Caco-2 (cell line): ENCODE measurements around the gene RUFY3. TPM values are rescaled to one million over a fixed set of nuclear protein-coding genes. Genes with fewer than 3 reads are reported as not detected.

Experiments used
- BruUV-seq: library from RNA; stranded (reverse); fragments of 400-500 nt; replicated peaks from 2 replicates; lab custom pipeline; 2021; lab: Mats Ljungman, UMichigan
- CTCF ChIA-PET: fragments of 300-600 bp; sonication (Branson Sonifier 250); formaldehyde crosslinking; loops from one replicate; lab custom pipeline; 2022; ENCODE audit warnings: antibody characterized with exemption; lab: Charles Lee
- POLR2A ChIA-PET: fragments of 300-600 bp; sonication (Branson Sonifier 250); formaldehyde crosslinking; loops from one replicate; lab custom pipeline; 2022; ENCODE audit warnings: antibody characterized with exemption; lab: Charles Lee
- DNase-seq, 2 experiments: peaks; one replicate each; pipeline versions ENCODE4 v3.0.0 to v3.0.0-alpha.2; 2020 to 2022
- H3K27me3 ChIP-seq: replicated peaks from 2 replicates; pipeline ENCODE4 v1.6.0; 2011; ENCODE audit warnings: low read length; ENCODE audit not compliant: control insufficient read depth, insufficient read depth
- H3K36me3 ChIP-seq: 2 replicates; pipeline ENCODE4 v1.5.1; 2011; ENCODE audit warnings: low read length; ENCODE audit not compliant: control insufficient read depth, insufficient read depth
- H3K4me1 ChIP-seq: fragments of 250-450 bp; sonication (Bioruptor Pico); 2 replicates; pipeline ENCODE4 v1.5.1; 2020; ENCODE audit warnings: mild to moderate bottlenecking
- H3K4me3 ChIP-seq: 2 replicates; pipeline ENCODE4 v1.5.1; 2011; ENCODE audit warnings: low read depth, mild to moderate bottlenecking, control low read depth, low read length
- H3K9me3 ChIP-seq: fragments of 250-450 bp; sonication (Bioruptor Pico); 2 replicates; pipeline ENCODE4 v1.5.1; 2020; ENCODE audit warnings: mild to moderate bottlenecking, moderate library complexity
- H3K27ac Mint-ChIP-seq: one replicate; pipeline ENCODE4 v1.8.0; 2022; ENCODE audit warnings: mixed read lengths; ENCODE audit not compliant: unreplicated experiment
- H3K27me3 Mint-ChIP-seq: one replicate; pipeline ENCODE4 v1.8.0; 2022; ENCODE audit warnings: mixed read lengths; ENCODE audit not compliant: insufficient read depth, unreplicated experiment
- H3K36me3 Mint-ChIP-seq: one replicate; pipeline ENCODE4 v1.8.0; 2022; ENCODE audit warnings: mild to moderate bottlenecking, mixed read lengths; ENCODE audit not compliant: insufficient read depth, unreplicated experiment
- H3K4me1 Mint-ChIP-seq: one replicate; pipeline ENCODE4 v1.8.0; 2022; ENCODE audit warnings: low read depth, mixed read lengths; ENCODE audit not compliant: unreplicated experiment
- H3K4me3 Mint-ChIP-seq: one replicate; pipeline ENCODE4 v1.8.0; 2022; ENCODE audit warnings: mild to moderate bottlenecking, moderate library complexity, mixed read lengths; ENCODE audit not compliant: unreplicated experiment
- H3K9me3 Mint-ChIP-seq: one replicate; pipeline ENCODE4 v1.8.0; 2022; ENCODE audit warnings: mixed read lengths; ENCODE audit not compliant: unreplicated experiment
- CTCF ChIP-seq, 2 experiments: fragments of 200-600 bp in 1 of 2; IDR thresholded peaks; 1 replicate in 1 of 2; 2 replicates in 1 of 2; pipeline versions ENCODE4 v1.5.1 to v1.8.0; 2011 to 2022; ENCODE audit warnings: antibody characterized with exemption in 1 of 2, control low read depth in 1 of 2, inconsistent platforms in 1 of 2, low read depth in 1 of 2, low read length in 1 of 2, mild to moderate bottlenecking in 1 of 2, moderate library complexity in 1 of 2; ENCODE audit not compliant: insufficient read depth in 1 of 2, severe bottlenecking in 1 of 2, unreplicated experiment in 1 of 2
- intact Hi-C: fragments of 100-400 bp; cut with micrococcal nuclease; formaldehyde crosslinking; loops from one replicate; pipeline ENCODE4 v1.10.0; 2022; ENCODE audit not compliant: unreplicated experiment
- total RNA-seq: library from RNA; stranded (reverse); gene quantifications from 2 replicates; pipeline ENCODE4 v1.2.3, GENCODE V29; 2022

Gene RUFY3
- total RNA-seq, 1 experiment from 2014 or later: 36.6 TPM

- no peak for DNase-seq
- Histone ChIP-seq H3K4me1 (no peaks in the 10 kb centered on the region), H3K4me3 (no peak overlapping the region), H3K27me3 (no peaks in the 10 kb centered on the region), H3K9me3 (no peaks in the 10 kb centered on the region), H3K36me3 (no peaks in the 10 kb centered on the region)
- intact Hi-C loops: no loop called here
- Mint-ChIP-seq H3K27me3 (no peaks in the 10 kb centered on the region), H3K27ac (no peak overlapping the region), H3K36me3 (peaks cover 7% of the 10 kb centered on the region), H3K4me1 (no peaks in the 10 kb centered on the region), H3K4me3 (no peak overlapping the region), H3K9me3 (no peaks in the 10 kb centered on the region)
- CTCF ChIA-PET: interaction anchor here (0.6 kb wide), 1 partner anchor 67 kb away, joined by 3 read pairs; no protein-coding TSS in a partner anchor
- TF ChIP-seq CTCF (IDR thresholded peaks at IDR 0.05; ENCODE audit: insufficient read depth in 1 of 2, low read depth in 1 of 2, low read length in 1 of 2, severe bottlenecking in 1 of 2, unreplicated experiment in 1 of 2): no peak
- BruUV-seq: no TSS peak
- POLR2A ChIA-PET: no interaction called here
Observed at GRCh38 chr4:70754470-70754869, 32.7 kb downstream of the RUFY3 start.

GRCh38 chr4:70754990-70755688 is 33.4 kb downstream of the RUFY3 start:
- TF ChIP-seq CTCF (IDR thresholded peaks at IDR 0.05; ENCODE audit: insufficient read depth in 1 of 2, low read depth in 1 of 2, low read length in 1 of 2, severe bottlenecking in 1 of 2, unreplicated experiment in 1 of 2): no peak
- Mint-ChIP-seq H3K36me3 (peaks cover 7% of the 10 kb centered on the region), H3K4me1 (no peaks in the 10 kb centered on the region), H3K9me3 (no peaks in the 10 kb centered on the region), H3K27me3 (no peaks in the 10 kb centered on the region), H3K4me3 (no peak overlapping the region), H3K27ac (no peak overlapping the region)
- ChIA-PET POLR2A (no interaction called here), CTCF (no interaction called here)
- intact Hi-C loops: no loop called here
- H3K27me3 ChIP-seq: no peaks in the 10 kb centered on the region
- H3K9me3 ChIP-seq: no peaks in the 10 kb centered on the region
- no peaks in the 10 kb centered on the region for H3K4me1 ChIP-seq
- no peak overlapping the region for H3K4me3 ChIP-seq
- H3K36me3 ChIP-seq: no peaks in the 10 kb centered on the region
- BruUV-seq: no TSS peak
- DNase-seq: no peak

- no peak overlapping the region for H3K27ac Mint-ChIP-seq
- POLR2A ChIA-PET: no interaction called here
Observed at GRCh38 chr4:70759126-70759525, 37.4 kb downstream of the RUFY3 start.

More at GRCh38 chr4:70759126-70759525, 37.4 kb downstream of the RUFY3 start:
- Histone ChIP-seq H3K4me3 (no peak overlapping the region), H3K36me3 (no peaks in the 10 kb centered on the region), H3K9me3 (no peaks in the 10 kb centered on the region), H3K4me1 (no peaks in the 10 kb centered on the region), H3K27me3 (no peaks in the 10 kb centered on the region)
- intact Hi-C loops: no loop called here
- no peak for DNase-seq
- no peaks in the 10 kb centered on the region for H3K27me3 Mint-ChIP-seq
- no peaks in the 10 kb centered on the region for H3K4me1 Mint-ChIP-seq
- TF ChIP-seq CTCF (IDR thresholded peaks at IDR 0.05; ENCODE audit: insufficient read depth in 1 of 2, low read depth in 1 of 2, low read length in 1 of 2, severe bottlenecking in 1 of 2, unreplicated experiment in 1 of 2): no peak
- CTCF ChIA-PET: no interaction called here
- BruUV-seq: no TSS peak
- no peak overlapping the region for H3K4me3 Mint-ChIP-seq
- H3K9me3 Mint-ChIP-seq: no peaks in the 10 kb centered on the region
- peaks cover 7% of the 10 kb centered on the region for H3K36me3 Mint-ChIP-seq
